Psoas muscle (tissue), 8 donors: Measurements from ENCODE around the gene SCGN. TPM values are rescaled to one million over a fixed set of nuclear protein-coding genes. Genes with fewer than 3 reads are reported as not detected.

ENCODE experiments used
- ATAC-seq, 4 donors: fragments of 200-7000 bp; cut with Tn5 transposase; one replicate each; pipeline ENCODE4 v1.9.1; 2020; ENCODE audit warnings: moderate library complexity in 3 of 4, mild to moderate bottlenecking in 2 of 4
- DNase-seq, 2 donors: peaks; one replicate each; pipeline ENCODE4 v3.0.0-alpha.2; 2020
- H3K27ac ChIP-seq: fragments of 200-600 bp; one replicate; pipeline ENCODE4 v1.8.0; 2022
- H3K27me3 ChIP-seq, 3 donors: fragments of 200-600 bp in 1 of 3; one replicate each; pipeline versions ENCODE4 v1.6.1 to v1.8.0; 2013 to 2022; ENCODE audit warnings: low read length in 2 of 3, mild to moderate bottlenecking in 2 of 3, moderate library complexity in 1 of 3; ENCODE audit not compliant: insufficient read depth in 3 of 3
- H3K36me3 ChIP-seq, 2 donors: fragments of 200-600 bp in 1 of 2; one replicate each; pipeline versions ENCODE4 v1.6.1 to v1.8.0; 2013 to 2022; ENCODE audit warnings: low read depth in 1 of 2, mild to moderate bottlenecking in 1 of 2, moderate library complexity in 1 of 2; ENCODE audit not compliant: insufficient read depth in 1 of 2
- H3K4me1 ChIP-seq: fragments of 200-600 bp; one replicate; pipeline ENCODE4 v1.8.0; 2022
- H3K4me3 ChIP-seq: fragments of 200-600 bp; one replicate; pipeline ENCODE4 v1.8.0; 2022; ENCODE audit warnings: mild to moderate bottlenecking
- H3K9me3 ChIP-seq: fragments of 200-600 bp; one replicate; pipeline ENCODE4 v1.8.0; 2022
- CTCF ChIP-seq: fragments of 200-600 bp; IDR thresholded peaks from one replicate; pipeline ENCODE4 v1.8.0; 2022; ENCODE audit warnings: antibody characterized with exemption
- WGBS, 3 donors: extraction: QIAGEN DNeasy Blood & Tissue Kit; methylation state at CpG; one replicate each; pipeline versions ENCODE4 v1.1.6 to v1.1.7; 2013; 5-methylcytosine and 5-hydroxymethylcytosine counted together
- intact Hi-C, 2 donors: fragments of 100-400 bp; cut with DNase I; formaldehyde crosslinking; loops; one replicate each; pipeline versions ENCODE4 v1.11.0 to v1.14.2; 2022
- polyA plus RNA-seq, 3 donors: library from polyadenylated mRNA; stranded (reverse); fragments of 200-250 nt; gene quantifications; one replicate each; pipeline ENCODE4 v1.2.3, GENCODE V29; 2013
- total RNA-seq, 4 donors: library from RNA; stranded (reverse); fragmentation: NEBNext Ultra II Directional in 2 of 4; extraction: Animal tissue kit (Norgen Biotek cat#: 25700) in 2 of 4; gene quantifications; one replicate each; pipeline versions ENCODE4 v1.2.1 to v1.2.4, GENCODE V29; 2021 to 2023
- donor health status: healthy with polysubstance abuse.
- donor health status: DM: no; HTN: no; CAD: no; lungs with moderate emphysema.
- donor health status: Bipolar disorder and iron deficiency.
- donor health status: healthy.
- donor health status: DM: yes; HTN: yes; CAD: no.
- donor health status: DM: no; HTN: no; CAD: no.
- donor health status: DM: no; HTN: no; CAD: no.
- donor health status: DM: yes; HTN: yes; CAD: no.

The SCGN gene
- total and polyA plus RNA-seq, 7 donors: not detected

- no peak for DNase-seq
- TF ChIP-seq CTCF: no peak
- no peaks in the 10 kb centered on the region for H3K4me1 ChIP-seq
- no peaks in the 10 kb centered on the region for H3K9me3 ChIP-seq
- intact Hi-C loops: no loop called here
- no peaks in the 10 kb centered on the region for H3K36me3 ChIP-seq
- no peak overlapping the region for H3K27ac ChIP-seq
- H3K4me3 ChIP-seq: no peak overlapping the region
- WGBS, 3 donors: 83 to 94% (median 93%) methylated on average over 2 of the region's 2 CpGs
- no peak for ATAC-seq
- H3K27me3 ChIP-seq: no peaks in the 10 kb centered on the region
Measured at GRCh38 chr6:25635886-25636317, 16.1 kb upstream of the SCGN start.

- ATAC-seq: no peak
- H3K27ac ChIP-seq: no peak overlapping the region
- TF ChIP-seq CTCF: no peak
- no peaks in the 10 kb centered on the region for H3K9me3 ChIP-seq
- no peaks in the 10 kb centered on the region for H3K27me3 ChIP-seq
- no peak for DNase-seq
- no peaks in the 10 kb centered on the region for H3K36me3 ChIP-seq
- H3K4me1 ChIP-seq: no peaks in the 10 kb centered on the region
- no peak overlapping the region for H3K4me3 ChIP-seq
- WGBS, 3 donors: 69 to 77% (median 70%) methylated on average over 1 of the region's 1 CpG
- intact Hi-C loops: no loop called here
Measured at GRCh38 chr6:25637211-25637610, 14.8 kb upstream of the SCGN start.

- intact Hi-C loops: no loop called here
- H3K4me3 ChIP-seq: no peak overlapping the region
- H3K27me3 ChIP-seq: no peaks in the 10 kb centered on the region
- no peak overlapping the region for H3K27ac ChIP-seq
- ATAC-seq: no peak
- no peak for TF ChIP-seq CTCF
- no peak for DNase-seq
- no peaks in the 10 kb centered on the region for H3K9me3 ChIP-seq
- H3K4me1 ChIP-seq: no peaks in the 10 kb centered on the region
- no peaks in the 10 kb centered on the region for H3K36me3 ChIP-seq
- WGBS, 3 donors: 43 to 55% (median 46%) methylated on average over 4 of the region's 4 CpGs
Measured at GRCh38 chr6:25637960-25638434, 14.0 kb upstream of the SCGN start.

- Histone ChIP-seq H3K9me3 (no peaks in the 10 kb centered on the region), H3K4me1 (no peaks in the 10 kb centered on the region), H3K4me3 (no peak overlapping the region), H3K27me3 (peaks cover 0 to 3% (median 0%) of the 10 kb centered on the region in 3 donors), H3K27ac (no peak overlapping the region), H3K36me3 (no peaks in the 10 kb centered on the region)
- intact Hi-C loops: no loop called here
- DNase-seq: no peak
- 78 to 79% (median 79%) methylated on average over 4 of the region's 4 CpGs for WGBS, 3 donors
- ATAC-seq: no peak
- TF ChIP-seq CTCF: no peak
Measured at GRCh38 chr6:25639653-25640052, 12.4 kb upstream of the SCGN start.

- WGBS, 3 donors: 77 to 82% (median 80%) methylated on average over 5 of the region's 5 CpGs
- intact Hi-C loops: no loop called here
- H3K4me3 ChIP-seq: no peak overlapping the region
Measured at GRCh38 chr6:25640446-25640845, 11.6 kb upstream of the SCGN start.

More at GRCh38 chr6:25640446-25640845, 11.6 kb upstream of the SCGN start:
- Histone ChIP-seq H3K27me3 (peaks cover 0 to 5% (median 0%) of the 10 kb centered on the region in 3 donors), H3K4me1 (no peaks in the 10 kb centered on the region), H3K9me3 (no peaks in the 10 kb centered on the region), H3K27ac (no peak overlapping the region), H3K36me3 (no peaks in the 10 kb centered on the region)
- ATAC-seq (no peak), DNase-seq (no peak)
- no peak for TF ChIP-seq CTCF
